C4-2B (cell line): ENCODE measurements around the gene ALG12.

Experiments
- CTCF ChIP-seq: fragments of 450-650 bp; conservative IDR thresholded peaks from 2 replicates; pipeline ENCODE4 v1.5.1; 2017; ENCODE audit warnings: mild to moderate bottlenecking
- ZFX ChIP-seq: fragments of 450-650 bp; IDR thresholded peaks from 2 replicates; pipeline ENCODE4 v1.6.1; 2017

GRCh38 chr22:49881856-49882255 is 36.4 kb downstream of the ALG12 start:
- no peak for TF ChIP-seq CTCF
- TF ChIP-seq ZFX, result no peak
